Esophagus squamous epithelium (tissue), 5 donors: ENCODE results near the gene NPRL2. TPM values are rescaled to one million over a fixed set of nuclear protein-coding genes. Genes with fewer than 3 reads are reported as not detected.

Source experiments
- DNase-seq: peaks from one replicate; lab custom pipeline; 2025; lab: John Stamatoyannopoulos, UW
- H3K27ac ChIP-seq, 4 donors: fragments of 200-600 bp; sonication (generic); one replicate each; pipeline ENCODE4 v1.5.1; 2016 to 2019; ENCODE audit warnings: mild to moderate bottlenecking in 1 of 4
- H3K27me3 ChIP-seq, 4 donors: fragments of 200-600 bp; sonication (generic); 1 replicate in 3 of 4; 2 replicates in 1 of 4; pipeline versions ENCODE4 v1.5.1 to v1.6.0; 2017 to 2021; ENCODE audit warnings: antibody characterized with exemption in 1 of 4
- H3K36me3 ChIP-seq, 3 donors: fragments of 200-600 bp; sonication (generic); one replicate each; pipeline ENCODE4 v1.5.1; 2016 to 2019
- H3K4me1 ChIP-seq, 3 donors: fragments of 200-600 bp; sonication (generic); one replicate each; pipeline ENCODE4 v1.5.1; 2017 to 2019
- H3K4me3 ChIP-seq, 4 donors: fragments of 200-600 bp; sonication (generic); 1 replicate in 3 of 4; 2 replicates in 1 of 4; pipeline ENCODE4 v1.5.1; 2016 to 2019; ENCODE audit warnings: mild to moderate bottlenecking in 2 of 4, moderate library complexity in 1 of 4
- H3K9me3 ChIP-seq, 3 donors: fragments of 200-600 bp; sonication (generic); one replicate each; pipeline ENCODE4 v1.5.1; 2016 to 2019
- POLR2A ChIP-seq, 4 donors: fragments of 450-650 bp; IDR thresholded peaks; one replicate each; pipeline ENCODE4 v1.6.1; 2017; ENCODE audit warnings: antibody characterized with exemption in 4 of 4, mild to moderate bottlenecking in 4 of 4, moderate library complexity in 3 of 4
- WGBS, 2 donors: methylation state at CpG; one replicate each; pipeline ENCODE4 v1.1.5; 2018; 5-methylcytosine and 5-hydroxymethylcytosine counted together
- intact Hi-C: fragments of 100-400 bp; cut with DNase I; formaldehyde crosslinking; loops from one replicate; pipeline ENCODE4 v1.15.0; 2022
- total RNA-seq, 4 donors: library from RNA; depleted of rRNA; stranded (reverse); fragments of >200 nt; gene quantifications; one replicate each; pipeline ENCODE4 v1.1.0, GENCODE V29; 2016
- TF ChIP-seq, protein P1 (sequence below), 6 experiments: fragments of 450-650 bp in 4 of 6; fragments of 200-600 bp in 2 of 6; sonication (generic) in 2 of 6; IDR thresholded peaks; one replicate each; pipeline ENCODE4 v1.5.1; 2016 to 2019; ENCODE audit warnings: antibody characterized with exemption in 6 of 6, mild to moderate bottlenecking in 4 of 6, moderate library complexity in 4 of 6
- donor health status: DM: yes; HTN: yes; CAD: no.

The NPRL2 gene
- total RNA-seq, 4 donors from 2014 or later: 10.4 to 21.2 (median 16.1) TPM

DNA sequence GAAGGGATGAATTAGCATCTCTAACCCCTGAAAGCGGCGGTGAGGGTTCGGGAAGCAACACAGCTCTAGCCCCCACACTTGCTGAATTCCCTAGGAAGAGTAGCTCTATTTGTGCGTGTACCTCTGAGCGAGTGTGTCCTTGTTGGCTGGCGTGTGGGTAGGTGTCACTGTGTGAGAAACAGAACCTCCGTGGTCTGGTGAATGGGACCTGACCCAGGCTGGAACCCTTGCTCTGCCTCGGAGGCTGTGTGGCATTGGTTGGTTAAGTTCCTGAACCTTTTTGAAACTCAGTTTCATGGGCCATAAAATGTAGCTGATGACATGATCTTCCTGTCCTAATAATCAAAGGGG, 9.2 kb upstream of the NPRL2 start:
- DNase-seq: no peak
- Histone ChIP-seq H3K27ac (peak overlapping the region in 1 of 4 donors; percentile 94), H3K36me3 (peaks cover 7 to 38% (median 10%) of the 10 kb centered on the region in 3 donors), H3K4me1 (peaks cover 39 to 55% (median 43%) of the 10 kb centered on the region in 3 donors), H3K27me3 (no peaks in the 10 kb centered on the region), H3K4me3 (peak overlapping the region in 3 of 4 donors; percentile 85 to 98 (median 89)), H3K9me3 (no peaks in the 10 kb centered on the region)
- 14 to 46% methylated on average over 5 to 8 of the region's 8 CpGs for WGBS, 2 donors
- intact Hi-C loops: no loop called here
- TF ChIP-seq, protein P1, sequence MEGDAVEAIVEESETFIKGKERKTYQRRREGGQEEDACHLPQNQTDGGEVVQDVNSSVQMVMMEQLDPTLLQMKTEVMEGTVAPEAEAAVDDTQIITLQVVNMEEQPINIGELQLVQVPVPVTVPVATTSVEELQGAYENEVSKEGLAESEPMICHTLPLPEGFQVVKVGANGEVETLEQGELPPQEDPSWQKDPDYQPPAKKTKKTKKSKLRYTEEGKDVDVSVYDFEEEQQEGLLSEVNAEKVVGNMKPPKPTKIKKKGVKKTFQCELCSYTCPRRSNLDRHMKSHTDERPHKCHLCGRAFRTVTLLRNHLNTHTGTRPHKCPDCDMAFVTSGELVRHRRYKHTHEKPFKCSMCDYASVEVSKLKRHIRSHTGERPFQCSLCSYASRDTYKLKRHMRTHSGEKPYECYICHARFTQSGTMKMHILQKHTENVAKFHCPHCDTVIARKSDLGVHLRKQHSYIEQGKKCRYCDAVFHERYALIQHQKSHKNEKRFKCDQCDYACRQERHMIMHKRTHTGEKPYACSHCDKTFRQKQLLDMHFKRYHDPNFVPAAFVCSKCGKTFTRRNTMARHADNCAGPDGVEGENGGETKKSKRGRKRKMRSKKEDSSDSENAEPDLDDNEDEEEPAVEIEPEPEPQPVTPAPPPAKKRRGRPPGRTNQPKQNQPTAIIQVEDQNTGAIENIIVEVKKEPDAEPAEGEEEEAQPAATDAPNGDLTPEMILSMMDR (IDR thresholded peaks at IDR 0.05): no peak
- no peak for TF ChIP-seq POLR2A (IDR thresholded peaks at IDR 0.05)

DNA sequence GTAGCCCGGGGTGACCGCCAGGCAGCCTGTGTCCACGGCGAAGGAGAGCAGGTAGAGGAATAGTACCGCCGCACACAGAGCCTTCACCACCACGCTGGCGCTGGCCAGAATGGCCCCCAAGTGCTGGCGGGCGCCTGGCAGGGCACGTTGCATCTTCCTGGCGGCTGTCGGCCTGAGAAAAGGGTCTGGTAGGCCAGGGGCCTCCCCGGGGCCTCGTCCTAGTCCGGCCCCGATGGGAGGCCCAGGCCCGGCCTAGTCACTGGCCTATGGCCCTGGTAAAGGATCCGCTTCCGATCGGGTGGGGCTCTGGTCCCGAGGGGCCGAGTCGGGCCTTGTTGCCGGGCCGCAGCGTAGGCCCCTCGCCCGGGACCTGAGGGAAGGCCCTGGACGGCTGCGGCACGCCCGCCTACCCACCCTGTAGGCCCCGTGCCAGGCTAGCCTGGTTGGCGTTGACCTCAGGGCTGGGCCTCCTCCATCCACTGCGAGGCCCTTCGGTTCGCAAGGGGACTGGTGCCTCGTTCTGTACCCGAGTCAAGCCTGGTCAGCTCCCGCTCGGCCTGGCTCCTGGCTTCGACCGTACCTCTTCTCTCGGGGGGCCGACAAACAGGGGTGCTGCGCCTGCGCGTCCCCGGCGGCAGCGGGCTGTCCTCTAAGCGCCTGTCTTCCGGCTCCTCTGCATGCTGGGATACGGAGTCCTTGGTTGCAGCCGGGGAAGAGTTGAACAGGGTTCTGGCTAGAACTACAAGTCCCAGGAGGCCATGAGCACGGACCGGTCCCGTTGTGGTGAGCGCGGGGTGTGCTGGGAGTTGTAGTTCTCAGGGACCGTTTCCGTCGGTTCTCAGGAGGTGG, 8.6 kb upstream of the NPRL2 start, which contains the start of gene TMEM115:
TMEM115 (minus strand) TSS at position 611 of the 849 bp plus-strand sequence; CDS start at position 153, 458 bp downstream.
- peak in 3 of 4 donors; percentile 49 to 75 (median 56) for TF ChIP-seq POLR2A (IDR thresholded peaks at IDR 0.05)
- TF ChIP-seq, protein P1 (IDR thresholded peaks at IDR 0.05): peak in 1 of 6 experiments; percentile 29
- peak within 1 kb of the TSS; percentile 86 to 97 (median 94) for H3K27ac ChIP-seq
- WGBS, 2 donors: 0% methylated on average over 7 of the region's 64 CpGs; no CpG with 5 or more reads in 1 of the 2 donors
- no peaks in the 10 kb centered on the region for H3K9me3 ChIP-seq
- H3K36me3 ChIP-seq: peaks cover 13 to 44% (median 16%) of the 10 kb centered on the region in 3 donors
- intact Hi-C loops: no loop called here
- DNase-seq: peak; percentile 94
- peak within 1 kb of the TSS; percentile 85 to 98 (median 92) for H3K4me3 ChIP-seq
- peaks cover 33 to 52% (median 37%) of the 10 kb centered on the region in 3 donors for H3K4me1 ChIP-seq
- H3K27me3 ChIP-seq: no peaks in the 10 kb centered on the region

DNA sequence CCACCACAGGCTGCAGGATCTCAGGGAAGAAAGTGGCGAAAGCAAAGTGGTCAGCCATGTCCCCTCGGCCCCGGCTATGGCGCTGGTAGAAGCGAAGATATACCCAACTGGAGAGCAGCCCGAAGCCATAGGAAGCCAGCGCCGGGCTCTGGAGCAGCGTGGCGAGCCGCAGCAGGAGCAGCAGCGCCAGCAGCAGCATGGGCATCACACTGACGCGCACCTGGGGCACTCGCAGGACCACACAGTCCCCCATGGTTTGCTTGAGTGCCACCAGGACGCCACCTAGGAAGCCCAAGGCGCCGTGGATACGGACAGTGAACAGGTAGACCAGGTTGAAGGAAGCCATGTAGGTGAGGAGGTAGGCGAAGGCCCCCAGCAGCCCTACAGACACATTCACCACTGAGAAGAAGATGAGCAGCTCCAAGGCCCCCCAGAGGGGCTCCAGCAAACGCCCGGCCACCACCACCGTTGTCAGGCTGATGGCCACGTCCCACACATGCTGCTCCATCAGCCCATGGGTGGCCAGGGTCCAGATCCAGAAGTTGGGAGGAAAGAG, 7.9 kb upstream of the NPRL2 start:
- no peak for TF ChIP-seq POLR2A (IDR thresholded peaks at IDR 0.05)
- TF ChIP-seq, protein P1 (IDR thresholded peaks at IDR 0.05): no peak
- no peaks in the 10 kb centered on the region for H3K9me3 ChIP-seq
- no peaks in the 10 kb centered on the region for H3K27me3 ChIP-seq
- no peak for DNase-seq
- H3K4me3 ChIP-seq: peak overlapping the region; percentile 85 to 98 (median 92)
- peak overlapping the region; percentile 86 to 97 (median 94) for H3K27ac ChIP-seq
- H3K36me3 ChIP-seq: peaks cover 20 to 51% (median 23%) of the 10 kb centered on the region in 3 donors
- intact Hi-C loops: no loop called here
- H3K4me1 ChIP-seq: peaks cover 31 to 57% (median 36%) of the 10 kb centered on the region in 3 donors
- 20 to 60% methylated on average over 1 to 7 of the region's 24 CpGs for WGBS, 2 donors

DNA sequence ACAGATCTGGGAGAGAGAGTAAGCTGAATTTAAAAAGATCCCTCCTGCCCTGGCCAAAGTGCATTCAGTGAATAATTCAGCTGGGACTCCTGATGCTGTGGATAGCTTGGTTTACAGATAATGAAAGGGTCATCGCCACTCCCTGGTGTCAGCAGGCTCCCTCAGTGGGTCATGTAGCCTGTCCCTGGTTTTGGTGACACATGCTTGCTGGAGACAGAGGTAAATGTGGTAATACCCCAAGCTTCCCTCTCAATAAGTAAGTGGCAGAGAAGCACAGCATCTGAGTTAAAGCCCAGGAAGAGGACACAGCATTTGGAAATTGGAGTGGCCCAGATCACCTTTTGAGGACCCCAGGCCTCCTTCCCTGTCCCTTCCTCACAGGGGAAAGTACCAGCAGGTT, 6.9 kb upstream of the NPRL2 start:
- H3K4me3 ChIP-seq: peak overlapping the region; percentile 85 to 98 (median 92)
- H3K27ac ChIP-seq: peak overlapping the region in 3 of 4 donors; percentile 86 to 97 (median 94)
- TF ChIP-seq, protein P1 (IDR thresholded peaks at IDR 0.05): no peak
- TF ChIP-seq POLR2A (IDR thresholded peaks at IDR 0.05): no peak
- no peaks in the 10 kb centered on the region for H3K9me3 ChIP-seq
- DNase-seq: no peak
- H3K36me3 ChIP-seq: peaks cover 20 to 57% (median 28%) of the 10 kb centered on the region in 3 donors
- intact Hi-C loops: no loop called here
- no peaks in the 10 kb centered on the region for H3K27me3 ChIP-seq
- 60% methylated on average over 1 of the region's 1 CpG; no CpG with 5 or more reads in 1 of the 2 donors for WGBS, 2 donors
- peaks cover 31 to 66% (median 36%) of the 10 kb centered on the region in 3 donors for H3K4me1 ChIP-seq
